Thyroid gland (tissue), 4 donors: ENCODE data around the gene ZSCAN22. TPM values are rescaled to one million over a fixed set of nuclear protein-coding genes. Genes with fewer than 3 reads are reported as not detected.

Experiments used
- DNase-seq, 2 donors: peaks; one replicate each; pipeline ENCODE4 v3.0.0-alpha.2; 2019
- H3K27ac ChIP-seq, 3 donors: fragments of 200-600 bp; sonication (generic); 1 replicate in 2 of 3; 2 replicates in 1 of 3; pipeline ENCODE4 v1.5.1; 2016 to 2019; ENCODE audit warnings: mild to moderate bottlenecking in 1 of 3, moderate library complexity in 1 of 3
- H3K27me3 ChIP-seq: fragments of 200-600 bp; sonication (generic); one replicate; pipeline ENCODE4 v1.5.1; 2019
- H3K36me3 ChIP-seq, 2 donors: fragments of 200-600 bp; sonication (generic); one replicate each; pipeline ENCODE4 v1.5.1; 2016 to 2019
- H3K4me1 ChIP-seq, 2 donors: fragments of 200-600 bp; sonication (generic); one replicate each; pipeline ENCODE4 v1.5.1; 2017 to 2019
- H3K4me3 ChIP-seq, 3 donors: fragments of 200-600 bp; sonication (generic); replicated peaks in 1 of 3; 1 replicate in 2 of 3; 2 replicates in 1 of 3; pipeline ENCODE4 v1.5.1; 2016; ENCODE audit warnings: mild to moderate bottlenecking in 1 of 3
- H3K9me3 ChIP-seq: fragments of 200-600 bp; sonication (generic); one replicate; pipeline ENCODE4 v1.5.1; 2017
- CTCF ChIP-seq, 6 experiments: fragments of 200-600 bp in 3 of 6; fragments of 450-650 bp in 3 of 6; sonication (generic) in 3 of 6; IDR thresholded peaks; one replicate each; pipeline ENCODE4 v1.5.1; 2016 to 2019; ENCODE audit warnings: antibody characterized with exemption in 6 of 6, mild to moderate bottlenecking in 2 of 6, inconsistent platforms in 1 of 6, moderate library complexity in 1 of 6
- POLR2A ChIP-seq, 2 donors: fragments of 450-650 bp; IDR thresholded peaks; one replicate each; pipeline ENCODE4 v1.6.1; 2017; ENCODE audit warnings: antibody characterized with exemption in 2 of 2, mild to moderate bottlenecking in 2 of 2, moderate library complexity in 1 of 2
- WGBS, 2 donors: methylation state at CpG; one replicate each; pipeline ENCODE4 v1.1.5; 2017; 5-methylcytosine and 5-hydroxymethylcytosine counted together
- intact Hi-C: fragments of 100-400 bp; cut with DNase I; formaldehyde crosslinking; loops from one replicate; pipeline ENCODE4 v1.15.1; 2023
- total RNA-seq, 4 donors: library from RNA; depleted of rRNA; stranded (reverse); fragments of >200 nt; gene quantifications; one replicate each; pipeline ENCODE4 v1.2.3, GENCODE V29; 2016

The ZSCAN22 gene
- total RNA-seq, 4 donors from 2014 or later = 3.0 to 4.5 (median 4.2) TPM

- Histone ChIP-seq H3K27ac (no peak overlapping the region), H3K36me3 (no peaks in the 10 kb centered on the region), H3K4me1 (peaks cover 17 to 22% of the 10 kb centered on the region in 2 donors), H3K4me3 (no peak overlapping the region), H3K27me3 (no peaks in the 10 kb centered on the region), H3K9me3 (no peaks in the 10 kb centered on the region)
- intact Hi-C loops = loop anchor here (10.0 kb wide), 1 partner anchor 56 kb away; the partner anchor contains the start of genes RPS5 and ZNF837
- TF ChIP-seq POLR2A (IDR thresholded peaks at IDR 0.05) = no peak
- TF ChIP-seq CTCF (IDR thresholded peaks at IDR 0.05) = no peak
- 52 to 61% methylated on average over 10 of the region's 10 CpGs for WGBS, 2 donors
- no peak for DNase-seq
Measured at GRCh38 chr19:58328999-58329398, 2.2 kb downstream of the ZSCAN22 start.

GRCh38 chr19:58330458-58330857, 3.7 kb downstream of the ZSCAN22 start:
- no peak for DNase-seq
- Histone ChIP-seq H3K9me3 (no peaks in the 10 kb centered on the region), H3K4me3 (no peak overlapping the region), H3K36me3 (peaks cover 7% of the 10 kb centered on the region in 2 donors), H3K4me1 (peaks cover 17 to 20% of the 10 kb centered on the region in 2 donors), H3K27ac (no peak overlapping the region), H3K27me3 (no peaks in the 10 kb centered on the region)
- intact Hi-C loops = no loop called here
- WGBS, 2 donors = 73 to 90% methylated on average over 4 of the region's 4 CpGs
- no peak for TF ChIP-seq POLR2A (IDR thresholded peaks at IDR 0.05)
- no peak for TF ChIP-seq CTCF (IDR thresholded peaks at IDR 0.05)

- intact Hi-C loops = no loop called here
- Histone ChIP-seq H3K27ac (no peak overlapping the region), H3K36me3 (peaks cover 8 to 16% of the 10 kb centered on the region in 2 donors), H3K9me3 (no peaks in the 10 kb centered on the region), H3K27me3 (no peaks in the 10 kb centered on the region), H3K4me1 (peaks cover 7 to 9% of the 10 kb centered on the region in 2 donors), H3K4me3 (no peak overlapping the region)
- DNase-seq = no peak
- TF ChIP-seq POLR2A (IDR thresholded peaks at IDR 0.05) (no peak), CTCF (IDR thresholded peaks at IDR 0.05) (no peak)
- WGBS, 2 donors = 90 to 93% methylated on average over 1 of the region's 1 CpG
Measured at GRCh38 chr19:58332697-58333096, 5.9 kb downstream of the ZSCAN22 start.

GRCh38 chr19:58334691-58335249, 8.0 kb downstream of the ZSCAN22 start:
- TF ChIP-seq POLR2A (IDR thresholded peaks at IDR 0.05) (no peak), CTCF (IDR thresholded peaks at IDR 0.05) (no peak)
- DNase-seq = no peak
- 95% methylated on average over 8 to 12 of the region's 19 CpGs for WGBS, 2 donors
- Histone ChIP-seq H3K36me3 (peaks cover 15 to 24% of the 10 kb centered on the region in 2 donors), H3K27ac (no peak overlapping the region), H3K27me3 (no peaks in the 10 kb centered on the region), H3K9me3 (no peaks in the 10 kb centered on the region), H3K4me1 (no peaks in the 10 kb centered on the region), H3K4me3 (no peak overlapping the region)
- intact Hi-C loops = no loop called here

- Histone ChIP-seq H3K4me1 (no peaks in the 10 kb centered on the region), H3K9me3 (no peaks in the 10 kb centered on the region), H3K27me3 (no peaks in the 10 kb centered on the region), H3K36me3 (peaks cover 15 to 24% of the 10 kb centered on the region in 2 donors), H3K4me3 (no peak overlapping the region), H3K27ac (no peak overlapping the region)
- DNase-seq = no peak
- intact Hi-C loops = no loop called here
- WGBS, 2 donors = 82 to 100% methylated on average over 1 to 3 of the region's 3 CpGs
- no peak for TF ChIP-seq CTCF (IDR thresholded peaks at IDR 0.05)
- no peak for TF ChIP-seq POLR2A (IDR thresholded peaks at IDR 0.05)
Measured at GRCh38 chr19:58335630-58336029, 8.8 kb downstream of the ZSCAN22 start.
